Measurements from ENCODE around the gene PDZRN4.
"Not testable (repeated sequence)": the region's sequence is repeated elsewhere in the genome, so short reads cannot be mapped to it uniquely, and the experiment has no call there.

PDZRN4 gene

GRCh38 chr12:41514021-41514777, 326.1 kb downstream of the PDZRN4 start:
- DNase-seq (ENCODE audit: low read depth): no peak

GRCh38 chr12:41514907-41515306, 326.8 kb downstream of the PDZRN4 start:
- no peak for DNase-seq (ENCODE audit: low read depth)

- DNase-seq (ENCODE audit: low read depth): no peak
These were observed 327.8 kb downstream of the PDZRN4 start for GRCh38 chr12:41515953-41516352.

GRCh38 chr12:41520869-41521268, 332.7 kb downstream of the PDZRN4 start:
- no peak for DNase-seq (ENCODE audit: low read depth)

- DNase-seq (ENCODE audit: low read depth): no peak
These were observed 333.8 kb downstream of the PDZRN4 start for GRCh38 chr12:41521872-41522379.

- DNase-seq (ENCODE audit: low read depth): no peak
These were observed 338.9 kb downstream of the PDZRN4 start for GRCh38 chr12:41527062-41527461.

GRCh38 chr12:41527534-41528116, 339.5 kb downstream of the PDZRN4 start:
- no peak for DNase-seq (ENCODE audit: low read depth)

GRCh38 chr12:41528874-41529273, 340.8 kb downstream of the PDZRN4 start:
- DNase-seq (ENCODE audit: low read depth): no peak

GRCh38 chr12:41530441-41530840, 342.3 kb downstream of the PDZRN4 start:
- no peak for DNase-seq (ENCODE audit: low read depth)

GRCh38 chr12:41531147-41531829, 343.2 kb downstream of the PDZRN4 start:
- no peak for DNase-seq (ENCODE audit: low read depth)

GRCh38 chr12:41532072-41532471, 344.0 kb downstream of the PDZRN4 start:
- no peak for DNase-seq (ENCODE audit: low read depth)

GRCh38 chr12:41536813-41537490, 348.8 kb downstream of the PDZRN4 start:
- no peak for DNase-seq (ENCODE audit: low read depth)

- DNase-seq (ENCODE audit: low read depth): no peak
These were observed 349.4 kb downstream of the PDZRN4 start for GRCh38 chr12:41537522-41537921.

- no peak for DNase-seq (ENCODE audit: low read depth)
These were observed 357.6 kb downstream of the PDZRN4 start for GRCh38 chr12:41545761-41546160.

GRCh38 chr12:41547071-41547470, 359.0 kb downstream of the PDZRN4 start:
- DNase-seq (ENCODE audit: low read depth): not testable (repeated sequence)

GRCh38 chr12:41548926-41549325, 360.8 kb downstream of the PDZRN4 start:
- no peak for DNase-seq (ENCODE audit: low read depth)

- no peak for DNase-seq (ENCODE audit: low read depth)
These were observed 364.5 kb downstream of the PDZRN4 start for GRCh38 chr12:41552588-41552987.

- no peak for DNase-seq (ENCODE audit: low read depth)
These were observed 368.1 kb downstream of the PDZRN4 start for GRCh38 chr12:41556176-41556575.

- DNase-seq (ENCODE audit: low read depth): no peak
These were observed 369.2 kb downstream of the PDZRN4 start for GRCh38 chr12:41557344-41557743.

GRCh38 chr12:41558671-41559070, 370.6 kb downstream of the PDZRN4 start:
- DNase-seq (ENCODE audit: low read depth): no peak

GRCh38 chr12:41563051-41563450, 374.9 kb downstream of the PDZRN4 start:
- no peak for DNase-seq (ENCODE audit: low read depth)

GRCh38 chr12:41564816-41565215, 376.7 kb downstream of the PDZRN4 start:
- no peak for DNase-seq (ENCODE audit: low read depth)

All from activated T-helper 9 cell treated with anti-CD3 and anti-CD28 coated beads, Interleukin-2, amount 50 U/mL, for 16 hours (primary cell).